ENCODE results near the gene SUN2. TPM values are rescaled to one million over a fixed set of nuclear protein-coding genes. Genes with fewer than 3 reads are reported as not detected.

Gene SUN2
- total and polyA plus RNA-seq, 2 of the 13 experiments (the other 11 are each of a cell fraction or from before 2014, with no cell fraction given) = 45.6 to 56.6 TPM

DNA sequence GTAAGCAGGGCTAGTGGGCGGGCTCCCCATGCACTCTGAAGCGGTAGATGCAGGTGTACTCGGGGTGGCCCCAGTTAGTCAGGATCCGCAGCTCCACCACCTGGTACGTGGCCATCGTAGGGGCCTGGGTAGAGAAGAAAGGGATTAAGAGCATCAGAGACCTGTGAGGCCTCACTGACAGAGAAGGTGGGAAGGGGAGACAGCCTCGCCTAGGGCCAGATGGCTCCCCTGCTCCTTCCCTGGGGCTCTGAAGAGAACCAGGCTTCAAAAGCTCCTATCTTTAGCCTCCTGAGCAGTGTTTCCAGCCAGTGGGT is 19.6 kb downstream of the SUN2 start:
- H3K36me3 ChIP-seq (replicated peaks in 1 of 2; ENCODE audit: control insufficient read depth in 1 of 2, insufficient read depth in 2 of 2, low read length in 2 of 2) = peaks cover 41 to 57% of the 10 kb centered on the region in 2 experiments
- DNase-seq (ENCODE audit: low spot score) = no peak
- FAIRE-seq = no peak

DNA sequence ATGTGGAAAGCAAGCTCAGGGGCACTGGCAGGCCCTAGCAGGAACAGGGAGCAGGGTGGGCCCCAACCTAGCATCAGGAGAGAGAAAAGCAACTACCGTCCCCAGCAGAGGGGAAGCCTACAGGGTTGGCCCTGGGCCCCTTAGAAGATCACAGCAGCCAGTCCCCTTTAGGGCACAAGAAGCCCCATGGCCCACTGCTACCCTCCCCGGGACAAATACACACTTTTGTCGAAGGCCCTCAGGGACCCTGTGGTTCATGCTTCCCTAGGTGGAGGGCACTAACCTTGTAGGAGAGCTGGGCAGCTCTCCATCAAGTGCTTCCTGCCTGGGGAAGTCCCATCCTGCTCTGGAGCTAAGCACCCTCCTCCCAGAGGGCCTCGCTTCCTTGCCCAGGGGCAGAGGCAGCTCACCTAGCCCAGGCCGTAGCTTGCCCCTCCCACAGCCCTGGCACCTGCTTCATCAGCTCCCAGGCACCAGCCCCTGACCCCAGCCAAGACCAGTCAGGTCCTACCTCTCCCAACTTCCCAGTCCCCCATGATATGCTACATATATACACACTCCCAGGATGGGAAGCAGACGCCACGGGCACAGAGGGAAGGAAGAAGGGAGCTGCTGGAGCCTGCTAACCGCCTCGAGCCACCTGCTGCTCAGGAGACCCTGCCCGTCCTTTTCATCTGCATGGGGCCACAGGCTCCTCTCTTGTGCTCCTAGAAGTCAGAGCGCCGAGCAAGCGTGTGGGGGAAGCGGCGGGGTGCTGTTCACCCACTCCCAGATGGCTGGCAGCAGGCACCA is 20.1 kb downstream of the SUN2 start:
- H3K9ac ChIP-seq (ENCODE audit: insufficient read depth, low read depth, low read length) = no peak overlapping the region
- WGBS (ENCODE audit: low lambda C conversion rate) = 100% methylated on average over 5 of the region's 15 CpGs
- no peaks in the 10 kb centered on the region for H3K79me2 ChIP-seq (ENCODE audit: insufficient read depth, low read length)
- no peak for FAIRE-seq
- in situ Hi-C loops (cut with HindIII; ENCODE audit: extremely low pct_ligation_motif_present, low pct_unique_long_range_greater_than_20kb) = no loop called here
- no peaks in the 10 kb centered on the region for H3K9me3 ChIP-seq (ENCODE audit: low read length)
- H3K27me3 ChIP-seq (ENCODE audit: control insufficient read depth in 1 of 2, insufficient read depth in 2 of 2, low read length in 2 of 2) = no peaks in the 10 kb centered on the region; a peak in 1 of 5 replicates
- H3K27ac ChIP-seq (ENCODE audit: extremely low read length, insufficient read depth, low read length) = no peak overlapping the region
- H3K4me3 ChIP-seq (replicated peaks in 1 of 3; ENCODE audit: insufficient read depth in 1 of 3, low read depth in 2 of 3, low read length in 3 of 3) = no peak overlapping the region
- POLR2A ChIA-PET = interaction anchor here (0.9 to 1.5 kb wide), 4 partner anchors 11 to 30 kb away, joined by 3 to 4 read pairs (median 3); no protein-coding TSS in a partner anchor
- ATAC-seq = no peak
- H3K4me1 ChIP-seq (ENCODE audit: insufficient read depth, low read length) = peaks cover 11% of the 10 kb centered on the region
- intact Hi-C loops (cut with micrococcal nuclease; ENCODE audit: unreplicated experiment) = no loop called here
- H3K4me2 ChIP-seq (ENCODE audit: low read depth, low read length) = no peak overlapping the region
- CTCF ChIA-PET (ENCODE audit: low intra/inter-chr PET ratio, low total read pairs) = no interaction called here
- no TSS peak for BruUV-seq (replicated peaks)
- peaks cover 11% of the 10 kb centered on the region; the same call in 1 of the 2 replicates for H4K20me1 ChIP-seq (ENCODE audit: insufficient read depth, low read length)
- no peak for DNase-seq (ENCODE audit: low spot score)
- peaks cover 36 to 56% of the 10 kb centered on the region in 2 experiments for H3K36me3 ChIP-seq (replicated peaks in 1 of 2; ENCODE audit: control insufficient read depth in 1 of 2, insufficient read depth in 2 of 2, low read length in 2 of 2)
- no peak overlapping the region for H2AFZ ChIP-seq (ENCODE audit: low read length)
- peak; percentile 37; the same call in 1 of the 2 replicates for TF ChIP-seq RBFOX2 (IDR thresholded peaks at IDR 0.05; ENCODE audit: low read depth, low read length)
- TF ChIP-seq MEIS1 (CRISPR knock-in tag; IDR thresholded peaks at IDR 0.05; ENCODE audit: borderline replicate concordance) = no peak
- TF ChIP-seq ZNF687 (CRISPR knock-in tag; IDR thresholded peaks at IDR 0.05) = peak; percentile 23; the same call in 1 of the 2 replicates
- peak; percentile 71 for TF ChIP-seq AGO1 (IDR thresholded peaks at IDR 0.05; ENCODE audit: low read depth, low read length, poor library complexity, severe bottlenecking)
- TF ChIP-seq RFXAP (CRISPR knock-in tag; IDR thresholded peaks at IDR 0.05; ENCODE audit: borderline replicate concordance) = no peak

More for the DNA sequence above, 19.6 kb downstream of the SUN2 start:
- no peak overlapping the region for H2AFZ ChIP-seq (ENCODE audit: low read length)
- no peak overlapping the region for H3K27ac ChIP-seq (ENCODE audit: extremely low read length, insufficient read depth, low read length)
- ATAC-seq = no peak
- no TSS peak for BruUV-seq (replicated peaks)
- no peak for TF ChIP-seq ARID3A (IDR thresholded peaks at IDR 0.05; ENCODE audit: low read depth, low read length)
- 0 out of 2 replicates have a peak, but pooled peaks have one; percentile 4 for TF ChIP-seq POLR2G (IDR thresholded peaks at IDR 0.05; ENCODE audit: low read depth, low read length)
- TF ChIP-seq KDM5B (CRISPR knock-in tag; IDR thresholded peaks at IDR 0.05; ENCODE audit: borderline replicate concordance) = 0 out of 2 replicates have a peak, but pooled peaks have one; percentile 27
- no peak overlapping the region for H3K4me3 ChIP-seq (replicated peaks in 1 of 3; ENCODE audit: insufficient read depth in 1 of 3, low read depth in 2 of 3, low read length in 3 of 3)
- no peaks in the 10 kb centered on the region for H3K9me3 ChIP-seq (ENCODE audit: low read length)
- H3K9ac ChIP-seq (ENCODE audit: insufficient read depth, low read depth, low read length) = no peak overlapping the region
- intact Hi-C loops (cut with micrococcal nuclease; ENCODE audit: unreplicated experiment) (no loop called here), in situ Hi-C loops (cut with HindIII; ENCODE audit: extremely low pct_ligation_motif_present, low pct_unique_long_range_greater_than_20kb) (no loop called here)
- no peaks in the 10 kb centered on the region; a peak in 1 of 5 replicates for H3K27me3 ChIP-seq (ENCODE audit: control insufficient read depth in 1 of 2, insufficient read depth in 2 of 2, low read length in 2 of 2)
- H3K4me2 ChIP-seq (ENCODE audit: low read depth, low read length) = no peak overlapping the region
- H3K79me2 ChIP-seq (ENCODE audit: insufficient read depth, low read length) = no peaks in the 10 kb centered on the region
- ChIA-PET POLR2A (interaction anchor here (0.9 to 1.5 kb wide), 3 partner anchors 11 to 18 kb away, joined by 3 to 4 read pairs (median 3); no protein-coding TSS in a partner anchor), CTCF (ENCODE audit: low intra/inter-chr PET ratio, low total read pairs) (no interaction called here)
- H4K20me1 ChIP-seq (ENCODE audit: insufficient read depth, low read length) = peaks cover 9% of the 10 kb centered on the region; the same call in 1 of the 2 replicates
- 97% methylated on average over 7 of the region's 7 CpGs for WGBS (ENCODE audit: low lambda C conversion rate)
- peaks cover 11% of the 10 kb centered on the region for H3K4me1 ChIP-seq (ENCODE audit: insufficient read depth, low read length)

Data from HepG2 (cell line).